ENCODE data around the gene LDLRAD4.

Gene LDLRAD4

GRCh38 chr18:13621446-13621849 lies 402.9 kb downstream of the LDLRAD4 start:
- Histone ChIP-seq H3K9me3 (ENCODE audit: control extremely low read depth in 1 of 5, control insufficient read depth in 4 of 5, insufficient read depth in 2 of 5, low read depth in 1 of 5, low read length in 4 of 5) (no peaks in the 10 kb centered on the region), H3K4me1 (ENCODE audit: control extremely low read depth in 1 of 4, control insufficient read depth in 4 of 4, insufficient read depth in 4 of 4, low read length in 3 of 4) (peaks cover 6 to 22% (median 8%) of the 10 kb centered on the region in 4 experiments), H3K36me3 (ENCODE audit: control insufficient read depth in 4 of 4, insufficient read depth in 4 of 4, low read length in 3 of 4) (peaks cover 0 to 19% (median 9%) of the 10 kb centered on the region in 4 experiments), H3K27me3 (replicated peaks in 2 of 5; ENCODE audit: control insufficient read depth in 4 of 5, insufficient read depth in 5 of 5, low read length in 4 of 5) (no peaks in the 10 kb centered on the region), H3K27ac (ENCODE audit: insufficient read depth in 1 of 2, low read depth in 1 of 2, low read length in 2 of 2, poor library complexity in 1 of 2, severe bottlenecking in 2 of 2) (no peak overlapping the region), H3K4me3 (ENCODE audit: control insufficient read depth in 1 of 7, extremely low read depth in 1 of 7, insufficient read depth in 4 of 7, low read depth in 2 of 7, low read length in 6 of 7) (no peak overlapping the region)
- CTCF ChIA-PET, result interaction anchor here (1.0 to 2.5 kb wide), 4 partner anchors 9 to 72 kb away, joined by 3 to 13 read pairs (median 4); no protein-coding TSS in a partner anchor
- POLR2A ChIA-PET, result no interaction called here
- DNase-seq, result no peak
- 98% methylated on average over 21 of the region's 23 CpGs for WGBS (ENCODE audit: insufficient coverage)

GRCh38 chr18:13621886-13622619 lies 403.5 kb downstream of the LDLRAD4 start:
- WGBS (ENCODE audit: insufficient coverage), result 98% methylated on average over 15 of the region's 19 CpGs
- H3K27me3 ChIP-seq (replicated peaks in 2 of 5; ENCODE audit: control insufficient read depth in 4 of 5, insufficient read depth in 5 of 5, low read length in 4 of 5), result no peaks in the 10 kb centered on the region
- no peaks in the 10 kb centered on the region for H3K9me3 ChIP-seq (ENCODE audit: control extremely low read depth in 1 of 5, control insufficient read depth in 4 of 5, insufficient read depth in 2 of 5, low read depth in 1 of 5, low read length in 4 of 5)
- no peak overlapping the region for H3K27ac ChIP-seq (ENCODE audit: insufficient read depth in 1 of 2, low read depth in 1 of 2, low read length in 2 of 2, poor library complexity in 1 of 2, severe bottlenecking in 2 of 2)
- no peak for DNase-seq
- H3K4me1 ChIP-seq (ENCODE audit: control extremely low read depth in 1 of 4, control insufficient read depth in 4 of 4, insufficient read depth in 4 of 4, low read length in 3 of 4), result peaks cover 4 to 17% (median 5%) of the 10 kb centered on the region in 4 experiments
- CTCF ChIA-PET, result interaction anchor here (1.0 to 2.5 kb wide), 6 partner anchors 9 to 73 kb away, joined by 3 to 13 read pairs (median 4); no protein-coding TSS in a partner anchor
- H3K4me3 ChIP-seq (ENCODE audit: control insufficient read depth in 1 of 7, extremely low read depth in 1 of 7, insufficient read depth in 4 of 7, low read depth in 2 of 7, low read length in 6 of 7), result no peak overlapping the region
- peaks cover 0 to 19% (median 9%) of the 10 kb centered on the region in 4 experiments for H3K36me3 ChIP-seq (ENCODE audit: control insufficient read depth in 4 of 4, insufficient read depth in 4 of 4, low read length in 3 of 4)
- POLR2A ChIA-PET, result no interaction called here

GRCh38 chr18:13622751-13623150 lies 404.2 kb downstream of the LDLRAD4 start:
- Histone ChIP-seq H3K36me3 (ENCODE audit: control insufficient read depth in 4 of 4, insufficient read depth in 4 of 4, low read length in 3 of 4) (peaks cover 0 to 19% (median 9%) of the 10 kb centered on the region in 4 experiments), H3K4me3 (ENCODE audit: control insufficient read depth in 1 of 7, extremely low read depth in 1 of 7, insufficient read depth in 4 of 7, low read depth in 2 of 7, low read length in 6 of 7) (no peak overlapping the region), H3K4me1 (ENCODE audit: control extremely low read depth in 1 of 4, control insufficient read depth in 4 of 4, insufficient read depth in 4 of 4, low read length in 3 of 4) (peaks cover 0 to 18% (median 9%) of the 10 kb centered on the region in 4 experiments), H3K27ac (ENCODE audit: insufficient read depth in 1 of 2, low read depth in 1 of 2, low read length in 2 of 2, poor library complexity in 1 of 2, severe bottlenecking in 2 of 2) (no peak overlapping the region), H3K9me3 (ENCODE audit: control extremely low read depth in 1 of 5, control insufficient read depth in 4 of 5, insufficient read depth in 2 of 5, low read depth in 1 of 5, low read length in 4 of 5) (no peaks in the 10 kb centered on the region), H3K27me3 (replicated peaks in 2 of 5; ENCODE audit: control insufficient read depth in 4 of 5, insufficient read depth in 5 of 5, low read length in 4 of 5) (no peaks in the 10 kb centered on the region)
- DNase-seq, result no peak
- ChIA-PET CTCF (interaction anchor here (1.2 to 2.5 kb wide), 4 partner anchors 9 to 65 kb away, joined by 4 to 13 read pairs (median 6); no protein-coding TSS in a partner anchor), POLR2A (no interaction called here)
- WGBS (ENCODE audit: insufficient coverage), result 94% methylated on average over 8 of the region's 8 CpGs

GRCh38 chr18:13623348-13623747 lies 404.8 kb downstream of the LDLRAD4 start:
- WGBS (ENCODE audit: insufficient coverage), result 87% methylated on average over 10 of the region's 10 CpGs
- no peaks in the 10 kb centered on the region for H3K27me3 ChIP-seq (replicated peaks in 2 of 5; ENCODE audit: control insufficient read depth in 4 of 5, insufficient read depth in 5 of 5, low read length in 4 of 5)
- H3K4me3 ChIP-seq (ENCODE audit: control insufficient read depth in 1 of 7, extremely low read depth in 1 of 7, insufficient read depth in 4 of 7, low read depth in 2 of 7, low read length in 6 of 7), result no peak overlapping the region
- H3K9me3 ChIP-seq (ENCODE audit: control extremely low read depth in 1 of 5, control insufficient read depth in 4 of 5, insufficient read depth in 2 of 5, low read depth in 1 of 5, low read length in 4 of 5), result no peaks in the 10 kb centered on the region
- DNase-seq, result no peak
- no peak overlapping the region for H3K27ac ChIP-seq (ENCODE audit: insufficient read depth in 1 of 2, low read depth in 1 of 2, low read length in 2 of 2, poor library complexity in 1 of 2, severe bottlenecking in 2 of 2)
- ChIA-PET CTCF (interaction anchor here (1.0 to 1.9 kb wide), 4 partner anchors 10 to 66 kb away, joined by 4 to 8 read pairs (median 4); no protein-coding TSS in a partner anchor), POLR2A (interaction anchor here (0.6 kb wide), 1 partner anchor 53 kb away, joined by 3 read pairs; no protein-coding TSS in a partner anchor)
- H3K36me3 ChIP-seq (ENCODE audit: control insufficient read depth in 4 of 4, insufficient read depth in 4 of 4, low read length in 3 of 4), result peaks cover 0 to 19% (median 9%) of the 10 kb centered on the region in 4 experiments
- H3K4me1 ChIP-seq (ENCODE audit: control extremely low read depth in 1 of 4, control insufficient read depth in 4 of 4, insufficient read depth in 4 of 4, low read length in 3 of 4), result peaks cover 0 to 19% (median 12%) of the 10 kb centered on the region in 4 experiments

GRCh38 chr18:13623871-13624270 lies 405.3 kb downstream of the LDLRAD4 start:
- ChIA-PET POLR2A (interaction anchor here (0.6 kb wide), 1 partner anchor 54 kb away, joined by 3 read pairs; no protein-coding TSS in a partner anchor), CTCF (interaction anchor here (1.0 to 1.9 kb wide), 4 partner anchors 10 to 66 kb away, joined by 4 to 8 read pairs (median 4); no protein-coding TSS in a partner anchor)
- H3K4me1 ChIP-seq (ENCODE audit: control extremely low read depth in 1 of 4, control insufficient read depth in 4 of 4, insufficient read depth in 4 of 4, low read length in 3 of 4), result peaks cover under 1 to 18% (median 11%) of the 10 kb centered on the region in 4 experiments
- H3K27ac ChIP-seq (ENCODE audit: insufficient read depth in 1 of 2, low read depth in 1 of 2, low read length in 2 of 2, poor library complexity in 1 of 2, severe bottlenecking in 2 of 2), result no peak overlapping the region
- peaks cover 0 to 19% (median 9%) of the 10 kb centered on the region in 4 experiments for H3K36me3 ChIP-seq (ENCODE audit: control insufficient read depth in 4 of 4, insufficient read depth in 4 of 4, low read length in 3 of 4)
- DNase-seq, result no peak
- 97% methylated on average over 13 of the region's 13 CpGs for WGBS (ENCODE audit: insufficient coverage)
- no peaks in the 10 kb centered on the region for H3K9me3 ChIP-seq (ENCODE audit: control extremely low read depth in 1 of 5, control insufficient read depth in 4 of 5, insufficient read depth in 2 of 5, low read depth in 1 of 5, low read length in 4 of 5)
- H3K27me3 ChIP-seq (replicated peaks in 2 of 5; ENCODE audit: control insufficient read depth in 4 of 5, insufficient read depth in 5 of 5, low read length in 4 of 5), result no peaks in the 10 kb centered on the region
- H3K4me3 ChIP-seq (ENCODE audit: control insufficient read depth in 1 of 7, extremely low read depth in 1 of 7, insufficient read depth in 4 of 7, low read depth in 2 of 7, low read length in 6 of 7), result no peak overlapping the region

- no peaks in the 10 kb centered on the region for H3K27me3 ChIP-seq (replicated peaks in 2 of 5; ENCODE audit: control insufficient read depth in 4 of 5, insufficient read depth in 5 of 5, low read length in 4 of 5)
- POLR2A ChIA-PET, result no interaction called here
- CTCF ChIA-PET, result interaction anchor here (1.1 to 10.0 kb wide), 2 partner anchors 12 to 65 kb away, joined by 3 to 191 read pairs; no protein-coding TSS in a partner anchor
These were observed 406.1 kb downstream of the LDLRAD4 start for GRCh38 chr18:13624563-13625237.

More at GRCh38 chr18:13624563-13625237, 406.1 kb downstream of the LDLRAD4 start:
- H3K9me3 ChIP-seq (ENCODE audit: control extremely low read depth in 1 of 5, control insufficient read depth in 4 of 5, insufficient read depth in 2 of 5, low read depth in 1 of 5, low read length in 4 of 5), result no peaks in the 10 kb centered on the region
- 78% methylated on average over 6 of the region's 11 CpGs for WGBS (ENCODE audit: insufficient coverage)
- peaks cover 0 to 19% (median 9%) of the 10 kb centered on the region in 4 experiments for H3K36me3 ChIP-seq (ENCODE audit: control insufficient read depth in 4 of 4, insufficient read depth in 4 of 4, low read length in 3 of 4)
- no peak overlapping the region for H3K27ac ChIP-seq (ENCODE audit: insufficient read depth in 1 of 2, low read depth in 1 of 2, low read length in 2 of 2, poor library complexity in 1 of 2, severe bottlenecking in 2 of 2)
- peaks cover 9 to 18% (median 11%) of the 10 kb centered on the region in 4 experiments for H3K4me1 ChIP-seq (ENCODE audit: control extremely low read depth in 1 of 4, control insufficient read depth in 4 of 4, insufficient read depth in 4 of 4, low read length in 3 of 4)
- DNase-seq, result no peak
- H3K4me3 ChIP-seq (ENCODE audit: control insufficient read depth in 1 of 7, extremely low read depth in 1 of 7, insufficient read depth in 4 of 7, low read depth in 2 of 7, low read length in 6 of 7), result no peak overlapping the region
